HepG2 (cell line): ENCODE measurements around the gene PHF13. TPM values are rescaled to one million over a fixed set of nuclear protein-coding genes. Genes with fewer than 3 reads are reported as not detected.

ENCODE experiments used
- ATAC-seq: fragments of 200-7000 bp; cut with Tn5 transposase; 3 replicates; pipeline ENCODE4 v1.9.1; 2020; ENCODE audit warnings: mild to moderate bottlenecking, moderate library complexity
- BruUV-seq: library from RNA; stranded (reverse); fragments of 400-500 nt; replicated peaks from 2 replicates; lab custom pipeline; 2021; lab: Mats Ljungman, UMichigan
- CTCF ChIA-PET: fragments of 300-600 bp; formaldehyde crosslinking; extraction: SDS; loops from one replicate; lab custom pipeline; 2021; ENCODE audit warnings: low total read pairs, inconsistent platforms, low intra/inter-chr PET ratio; lab: Yijun Ruan, JAX
- POLR2A ChIA-PET: fragments of 350-600 bp; sonication (Branson Sonifier 250); formaldehyde crosslinking; loops from one replicate; lab custom pipeline; 2020; ENCODE audit warnings: antibody characterized with exemption, inconsistent platforms; lab: Yijun Ruan, JAX
- DNase-seq: peaks from one replicate; pipeline ENCODE4 v3.0.0-alpha.2; 2015; ENCODE audit warnings: low spot score
- FAIRE-seq: peaks from 3 replicates; lab custom pipeline; 2011; peaks lifted over from hg19 to GRCh38; lab: Jason Lieb, UNC
- H2AFZ ChIP-seq: one replicate; pipeline ENCODE4 v1.6.1; 2011; ENCODE audit warnings: low read length, inconsistent platforms
- H3K27ac ChIP-seq: fragments of 300-600 bp; 3 replicates; pipeline ENCODE4 v1.8.0; 2011; ENCODE audit warnings: mixed run types, mild to moderate bottlenecking, mixed read lengths, low read length, inconsistent platforms; ENCODE audit not compliant: insufficient read depth; ENCODE audit errors: extremely low read length
- H3K27me3 ChIP-seq, 2 experiments: fragments of 200-600 bp in 1 of 2; 2 replicates in 1 of 2; 3 replicates in 1 of 2; pipeline versions ENCODE4 v1.6.0 to v1.8.0; 2011; ENCODE audit warnings: low read length in 2 of 2, mild to moderate bottlenecking in 2 of 2, moderate library complexity in 2 of 2, inconsistent platforms in 1 of 2; ENCODE audit not compliant: insufficient read depth in 2 of 2, control insufficient read depth in 1 of 2
- H3K36me3 ChIP-seq, 2 experiments: fragments of 200-600 bp in 1 of 2; replicated peaks in 1 of 2; 2 replicates in 1 of 2; 3 replicates in 1 of 2; pipeline versions ENCODE4 v1.5.1 to v1.8.0; 2011; ENCODE audit warnings: low read length in 2 of 2, inconsistent platforms in 1 of 2; ENCODE audit not compliant: insufficient read depth in 2 of 2, control insufficient read depth in 1 of 2
- H3K4me1 ChIP-seq: 2 replicates; pipeline ENCODE4 v1.5.1; 2012; ENCODE audit warnings: low read length, inconsistent platforms; ENCODE audit not compliant: insufficient read depth
- H3K4me2 ChIP-seq: 2 replicates; pipeline ENCODE4 v1.6.0; 2011; ENCODE audit warnings: low read depth, low read length, inconsistent platforms
- H3K4me3 ChIP-seq, 3 experiments: fragments of 200-600 bp in 1 of 3; sonication (generic), shearing (Covaris generic) in 1 of 3; replicated peaks in 1 of 3; 2 replicates each; pipeline ENCODE4 v1.5.1; 2011 to 2016; ENCODE audit warnings: low read length in 3 of 3, inconsistent platforms in 2 of 3, low read depth in 2 of 3, mild to moderate bottlenecking in 2 of 3, control low read depth in 1 of 3, mixed read lengths in 1 of 3; ENCODE audit not compliant: insufficient read depth in 1 of 3
- H3K79me2 ChIP-seq: one replicate; pipeline ENCODE4 v1.6.1; 2011; ENCODE audit warnings: low read length, inconsistent platforms; ENCODE audit not compliant: insufficient read depth
- H3K9ac ChIP-seq: 2 replicates; pipeline ENCODE4 v1.6.0; 2011; ENCODE audit warnings: mild to moderate bottlenecking, low read depth, low read length, inconsistent platforms; ENCODE audit not compliant: insufficient read depth
- H3K9me3 ChIP-seq: 2 replicates; pipeline ENCODE4 v1.5.1; 2012; ENCODE audit warnings: mild to moderate bottlenecking, low read length
- H4K20me1 ChIP-seq: 2 replicates; pipeline ENCODE4 v1.6.0; 2011; ENCODE audit warnings: inconsistent platforms, mild to moderate bottlenecking, low read length, moderate library complexity; ENCODE audit not compliant: insufficient read depth
- BRD4 ChIP-seq: sonication (generic); formaldehyde crosslinking; IDR thresholded peaks from 2 replicates; pipeline ENCODE4 v1.4.0; 2020; ENCODE audit warnings: missing genetic modification reagents
- FOXK2 ChIP-seq: fragments of 450-650 bp; IDR thresholded peaks from 2 replicates; pipeline ENCODE4 v1.6.1; 2016
- GABPA ChIP-seq, 2 experiments: IDR thresholded peaks; 2 replicates each; pipeline ENCODE4 v1.6.1; 2011 to 2016; ENCODE audit warnings: low read depth in 2 of 2, low read length in 1 of 2, missing biosample characterization in 1 of 2, missing genetic modification characterization in 1 of 2
- POLR2G ChIP-seq: fragments of 200-400 bp; formaldehyde crosslinking; IDR thresholded peaks from 2 replicates; pipeline ENCODE4 v1.6.1; 2018; ENCODE audit warnings: mild to moderate bottlenecking, low read depth, low read length, moderate library complexity
- SATB2 ChIP-seq: sonication (generic); formaldehyde crosslinking; IDR thresholded peaks from 2 replicates; pipeline ENCODE4 v1.5.0; 2020; ENCODE audit warnings: missing genetic modification reagents
- SMC3 ChIP-seq: IDR thresholded peaks from 2 replicates; pipeline ENCODE4 v1.6.1; 2011; ENCODE audit warnings: low read length, improper control_type of control experiment
- SRSF4 ChIP-seq: fragments of 200-400 bp; formaldehyde crosslinking; IDR thresholded peaks from one replicate; pipeline ENCODE4 v1.6.1; 2018; ENCODE audit warnings: mild to moderate bottlenecking, low read depth, low read length, moderate library complexity; ENCODE audit not compliant: poor library complexity, severe bottlenecking
- TEAD3 ChIP-seq: optimal IDR thresholded peaks from 2 replicates; pipeline ENCODE3; 2016; ENCODE audit warnings: borderline replicate concordance
- U2AF1 ChIP-seq: fragments of 200-400 bp; formaldehyde crosslinking; optimal IDR thresholded peaks from 2 replicates; pipeline ENCODE3; 2017; ENCODE audit warnings: mild to moderate bottlenecking, low read depth, low read length
- ZBTB8A ChIP-seq: sonication (generic); formaldehyde crosslinking; IDR thresholded peaks from 2 replicates; pipeline ENCODE4 v1.4.0; 2020; ENCODE audit warnings: mild to moderate bottlenecking, low read depth, missing genetic modification reagents, borderline replicate concordance
- ZFP41 ChIP-seq: sonication (generic); formaldehyde crosslinking; IDR thresholded peaks from 2 replicates; pipeline ENCODE4 v1.4.0; 2020; ENCODE audit warnings: mild to moderate bottlenecking, missing genetic modification reagents, borderline replicate concordance
- ZNF580 ChIP-seq: IDR thresholded peaks from 2 replicates; pipeline ENCODE4 v1.6.1; 2016; ENCODE audit warnings: low read depth, borderline replicate concordance
- ZNF619 ChIP-seq: sonication (generic); formaldehyde crosslinking; IDR thresholded peaks from 2 replicates; pipeline ENCODE4 v1.4.0; 2020; ENCODE audit warnings: mild to moderate bottlenecking, missing genetic modification reagents
- WGBS: methylation state at CpG from one replicate; pipeline ENCODE4 v1.1.6; 2017; ENCODE audit warnings: low lambda C conversion rate; 5-methylcytosine and 5-hydroxymethylcytosine counted together
- in situ Hi-C: cut with HindIII; loops from 2 replicates; pipeline ENCODE4 v1.10.0; 2017; ENCODE audit warnings: low pct_unique_long_range_greater_than_20kb; ENCODE audit not compliant: extremely low pct_ligation_motif_present
- intact Hi-C: fragments of 100-400 bp; cut with micrococcal nuclease; formaldehyde crosslinking; loops from one replicate; pipeline ENCODE4 v1.10.0; 2022; ENCODE audit not compliant: unreplicated experiment
- polyA plus RNA-seq, 8 experiments: library from polyadenylated mRNA; depleted of rRNA in 3 of 8; stranded (reverse) in 7 of 8; unstranded in 1 of 8; fragments of >200 nt; fragmentation: Illumina TruSeq in 4 of 8; extraction: Trizol in 4 of 8; gene quantifications; 2 replicates each; pipeline versions ENCODE4 v1.2.1 to v1.2.3, GENCODE V29; 2011 to 2016; ENCODE audit warnings: low read depth in 4 of 8, missing spikeins in 1 of 8, mixed read lengths in 1 of 8; ENCODE audit not compliant: insufficient read depth in 1 of 8
- total RNA-seq, 5 experiments: library from RNA; depleted of rRNA; stranded (reverse); fragments of >200 nt; fragmentation: Illumina TruSeq; extraction: Trizol; gene quantifications; 2 replicates each; pipeline ENCODE4 v1.2.3, GENCODE V29; 2016; ENCODE audit warnings: low read depth in 1 of 5
- TF ChIP-seq, protein P1 (sequence below): sonication (generic); formaldehyde crosslinking; IDR thresholded peaks from 2 replicates; pipeline ENCODE4 v1.4.0; 2020; ENCODE audit warnings: missing genetic modification reagents, mild to moderate bottlenecking, borderline replicate concordance
- TF ChIP-seq, protein P2 (sequence below): sonication (generic); formaldehyde crosslinking; IDR thresholded peaks from 2 replicates; pipeline ENCODE4 v1.4.0; 2020; ENCODE audit warnings: missing genetic modification reagents

PHF13 gene
- total and polyA plus RNA-seq, 2 of the 13 experiments (the other 11 are each of a cell fraction or from before 2014, with no cell fraction given) = 4.7 to 7.4 TPM

DNA sequence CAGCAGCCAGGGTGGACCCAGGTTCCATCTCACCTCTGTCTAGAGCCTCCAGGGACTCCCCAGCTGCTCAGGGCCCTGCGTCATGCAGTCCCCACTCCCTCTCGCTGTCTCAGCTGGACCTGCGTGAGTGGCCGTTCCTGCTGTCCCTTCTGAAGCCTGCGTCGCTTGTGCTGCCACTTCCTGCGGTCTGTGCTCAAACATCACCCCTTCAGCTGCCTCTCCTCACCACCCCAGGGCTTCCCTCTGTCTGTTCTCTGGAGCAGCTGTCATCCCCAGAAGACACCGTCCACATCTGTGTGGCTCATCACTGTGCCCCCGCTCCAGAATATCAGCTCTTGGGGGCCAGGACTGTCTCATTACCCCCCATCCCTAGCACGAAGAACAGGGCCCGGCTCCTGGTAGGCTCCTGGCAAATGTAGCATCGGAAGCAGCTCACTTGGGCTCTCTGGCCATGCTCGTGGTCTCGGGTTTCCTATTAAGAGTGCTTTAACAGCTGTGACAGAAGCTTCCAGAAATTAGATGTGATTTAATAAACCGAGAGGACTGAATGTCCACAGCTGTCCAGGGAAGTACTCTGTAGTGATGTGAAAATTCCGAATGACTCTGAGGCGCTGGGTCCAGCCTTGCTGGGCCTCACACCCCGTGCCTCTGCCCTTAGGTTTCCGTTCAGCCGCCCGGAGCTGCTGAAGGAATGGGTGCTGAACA is 14.5 kb downstream of the PHF13 start:
- Histone ChIP-seq H3K79me2 (peaks cover 27% of the 10 kb centered on the region), H3K4me2 (no peak overlapping the region), H3K9ac (no peak overlapping the region), H3K9me3 (no peaks in the 10 kb centered on the region), H3K27ac (no peak overlapping the region), H3K4me1 (peaks cover 31% of the 10 kb centered on the region), H3K36me3 (peaks cover 11 to 53% of the 10 kb centered on the region in 2 experiments; a peak in 4 of 5 replicates), H3K4me3 (no peak overlapping the region), H2AFZ (no peak overlapping the region)
- POLR2A ChIA-PET = no interaction called here
- no peak for ATAC-seq
- intact Hi-C loops (loop anchor here (5.0 kb wide), 1 partner anchor 46 kb away; no protein-coding TSS in a partner anchor), in situ Hi-C loops (no loop called here)
- CTCF ChIA-PET = no interaction called here
- no peak for FAIRE-seq
- 99% methylated on average over 16 of the region's 21 CpGs for WGBS
- no peak for DNase-seq
- BruUV-seq = no TSS peak
- TF ChIP-seq ZFP41 (CRISPR knock-in tag) = no peak
- TF ChIP-seq SATB2 (CRISPR knock-in tag) = no peak
- TF ChIP-seq FOXK2 = no peak
- TF ChIP-seq GABPA (IDR thresholded peaks at IDR 0.05; ENCODE audit: low read depth, low read length) = no peak
- TF ChIP-seq GABPA (CRISPR knock-in tag; IDR thresholded peaks at IDR 0.05; ENCODE audit: low read depth) = no peak
- no peak for TF ChIP-seq BRD4 (CRISPR knock-in tag)
- no peak for TF ChIP-seq SMC3
- no peak for TF ChIP-seq ZNF619 (CRISPR knock-in tag)
- no peak for TF ChIP-seq U2AF1
- no peak for TF ChIP-seq POLR2G
- TF ChIP-seq ZNF580 (CRISPR knock-in tag) = no peak
- TF ChIP-seq ZBTB8A = no peak
- TF ChIP-seq, protein P1, sequence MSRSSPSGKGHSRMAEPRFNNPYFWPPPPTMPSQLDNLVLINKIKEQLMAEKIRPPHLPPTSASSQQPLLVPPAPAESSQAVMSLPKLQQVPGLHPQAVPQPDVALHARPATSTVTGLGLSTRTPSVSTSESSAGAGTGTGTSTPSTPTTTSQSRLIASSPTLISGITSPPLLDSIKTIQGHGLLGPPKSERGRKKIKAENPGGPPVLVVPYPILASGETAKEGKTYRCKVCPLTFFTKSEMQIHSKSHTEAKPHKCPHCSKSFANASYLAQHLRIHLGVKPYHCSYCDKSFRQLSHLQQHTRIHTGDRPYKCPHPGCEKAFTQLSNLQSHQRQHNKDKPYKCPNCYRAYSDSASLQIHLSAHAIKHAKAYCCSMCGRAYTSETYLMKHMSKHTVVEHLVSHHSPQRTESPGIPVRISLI (CRISPR knock-in tag) = no peak
- TF ChIP-seq, protein P2, sequence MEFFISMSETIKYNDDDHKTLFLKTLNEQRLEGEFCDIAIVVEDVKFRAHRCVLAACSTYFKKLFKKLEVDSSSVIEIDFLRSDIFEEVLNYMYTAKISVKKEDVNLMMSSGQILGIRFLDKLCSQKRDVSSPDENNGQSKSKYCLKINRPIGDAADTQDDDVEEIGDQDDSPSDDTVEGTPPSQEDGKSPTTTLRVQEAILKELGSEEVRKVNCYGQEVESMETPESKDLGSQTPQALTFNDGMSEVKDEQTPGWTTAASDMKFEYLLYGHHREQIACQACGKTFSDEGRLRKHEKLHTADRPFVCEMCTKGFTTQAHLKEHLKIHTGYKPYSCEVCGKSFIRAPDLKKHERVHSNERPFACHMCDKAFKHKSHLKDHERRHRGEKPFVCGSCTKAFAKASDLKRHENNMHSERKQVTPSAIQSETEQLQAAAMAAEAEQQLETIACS (CRISPR knock-in tag) = no peak
- TF ChIP-seq SRSF4 = no peak
- TF ChIP-seq TEAD3 (CRISPR knock-in tag) = no peak
- TF ChIP-seq, all 625 proteins: peak for 0
- H3K27me3 ChIP-seq = no peaks in the 10 kb centered on the region; a peak in 1 of 5 replicates
- H4K20me1 ChIP-seq = peaks cover 2% of the 10 kb centered on the region; the same call in 1 of the 2 replicates
